DMS 273 (cell line): ENCODE measurements around the gene OXSR1.
"Not testable (repeated sequence)": the region's sequence is repeated elsewhere in the genome, so short reads cannot be mapped to it uniquely, and the experiment has no call there.

Experiments
- DNase-seq: peaks from one replicate; lab custom pipeline; 2025; ENCODE audit not compliant: unreplicated experiment; lab: John Stamatoyannopoulos, UW

OXSR1 gene

GRCh38 chr3:38163841-38164642 lies 1.3 kb upstream of the OXSR1 start:
- DNase-seq = no peak

GRCh38 chr3:38164643-38164951 lies 740 bp upstream of the OXSR1 start:
- no peak for DNase-seq

- DNase-seq = peak; percentile 67
These were observed 518 bp downstream of the OXSR1 start for GRCh38 chr3:38165722-38166387.

GRCh38 chr3:38167591-38167990 lies 2.3 kb downstream of the OXSR1 start:
- DNase-seq = no peak

- no peak for DNase-seq
These were observed 3.1 kb downstream of the OXSR1 start for GRCh38 chr3:38168151-38169026.

GRCh38 chr3:38169027-38169317 lies 3.6 kb downstream of the OXSR1 start:
- no peak for DNase-seq

GRCh38 chr3:38170722-38171121 lies 5.4 kb downstream of the OXSR1 start:
- no peak for DNase-seq

- DNase-seq = no peak
These were observed 6.3 kb downstream of the OXSR1 start for GRCh38 chr3:38171622-38172021.

GRCh38 chr3:38173834-38174418 lies 8.6 kb downstream of the OXSR1 start:
- DNase-seq = no peak

- no peak for DNase-seq
These were observed 11.8 kb downstream of the OXSR1 start for GRCh38 chr3:38177181-38177580.

GRCh38 chr3:38186781-38187180 lies 21.4 kb downstream of the OXSR1 start:
- no peak for DNase-seq

GRCh38 chr3:38190481-38190881 lies 25.1 kb downstream of the OXSR1 start:
- no peak for DNase-seq

GRCh38 chr3:38202931-38203330 lies 37.6 kb downstream of the OXSR1 start:
- not testable (repeated sequence) for DNase-seq

- DNase-seq = no peak
These were observed 38.4 kb downstream of the OXSR1 start for GRCh38 chr3:38203690-38204089.

GRCh38 chr3:38204599-38205471 lies 39.5 kb downstream of the OXSR1 start:
- no peak for DNase-seq

- DNase-seq = no peak
These were observed 40.1 kb downstream of the OXSR1 start for GRCh38 chr3:38205472-38205805.

- no peak for DNase-seq
These were observed 42.1 kb downstream of the OXSR1 start for GRCh38 chr3:38207254-38208003.

GRCh38 chr3:38210141-38210757 lies 44.9 kb downstream of the OXSR1 start:
- no peak for DNase-seq

GRCh38 chr3:38212141-38212540 lies 46.8 kb downstream of the OXSR1 start:
- DNase-seq = no peak

- no peak for DNase-seq
These were observed 49.2 kb downstream of the OXSR1 start for GRCh38 chr3:38214560-38214959.
